Neural crest cell (in vitro differentiated cells): ENCODE measurements around the gene LRRC58. TPM values are rescaled to one million over a fixed set of nuclear protein-coding genes. Genes with fewer than 3 reads are reported as not detected.
"Not testable (repeated sequence)": the region's sequence is repeated elsewhere in the genome, so short reads cannot be mapped to it uniquely, and the experiment has no call there.

Source experiments
- DNase-seq: peaks from one replicate; pipeline ENCODE4 v3.0.0; 2021; ENCODE audit warnings: low read depth, mixed read lengths, low spot score
- H3K27ac Mint-ChIP-seq: one replicate; pipeline ENCODE4 v1.8.0; 2021; ENCODE audit warnings: mild to moderate bottlenecking, mixed read lengths; ENCODE audit not compliant: unreplicated experiment
- H3K27me3 Mint-ChIP-seq: 2 replicates; pipeline ENCODE4 v1.8.0; 2021; ENCODE audit warnings: low read depth, mild to moderate bottlenecking, mixed read lengths
- H3K36me3 Mint-ChIP-seq: 2 replicates; pipeline ENCODE4 v1.8.0; 2021; ENCODE audit warnings: low read depth, mild to moderate bottlenecking, mixed read lengths
- H3K4me1 Mint-ChIP-seq: 2 replicates; pipeline ENCODE4 v1.8.0; 2021; ENCODE audit warnings: mixed read lengths
- H3K4me3 Mint-ChIP-seq: one replicate; pipeline ENCODE4 v1.8.0; 2021; ENCODE audit warnings: mild to moderate bottlenecking, mixed read lengths
- H3K9me3 Mint-ChIP-seq: 2 replicates; pipeline ENCODE4 v1.8.0; 2021; ENCODE audit warnings: mixed read lengths
- total RNA-seq: library from RNA; stranded (reverse); gene quantifications from 2 replicates; pipeline ENCODE4 v1.2.1, GENCODE V29; 2021
- TF ChIP-seq, protein P1 (sequence below): fragments of 200-600 bp; sonication (generic); conservative IDR thresholded peaks from 2 replicates; pipeline ENCODE4 v1.5.0; 2021; ENCODE audit warnings: antibody characterized with exemption, mild to moderate bottlenecking

Gene LRRC58
- total RNA-seq, 1 donor from 2014 or later: 25.6 TPM

DNA sequence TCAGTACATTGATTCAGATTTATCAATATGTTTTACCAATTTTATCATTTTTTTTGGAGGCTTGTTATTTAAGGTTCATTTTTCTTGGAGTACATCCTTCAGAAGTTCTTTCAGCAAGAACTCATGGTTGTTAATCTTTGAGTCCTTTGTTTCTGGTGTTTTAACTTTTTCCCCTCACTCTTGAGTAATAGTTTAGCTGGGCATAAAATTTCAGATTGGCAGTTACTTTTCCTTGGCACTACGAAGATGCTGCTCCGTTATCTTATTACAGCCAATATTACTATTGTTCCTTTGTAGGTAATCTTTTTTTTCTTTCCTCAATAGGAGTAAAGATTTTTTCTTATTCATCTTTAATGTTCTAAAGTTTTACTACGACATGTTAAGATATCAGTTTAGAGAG is 9.8 kb downstream of the LRRC58 start:
- no peak overlapping the region for H3K27ac Mint-ChIP-seq
- H3K9me3 Mint-ChIP-seq: peaks cover 14% of the 10 kb centered on the region
- peaks cover 36% of the 10 kb centered on the region for H3K36me3 Mint-ChIP-seq
- no peak for DNase-seq
- H3K4me3 Mint-ChIP-seq: no peak overlapping the region
- H3K4me1 Mint-ChIP-seq: peaks cover 4% of the 10 kb centered on the region
- TF ChIP-seq, protein P1, sequence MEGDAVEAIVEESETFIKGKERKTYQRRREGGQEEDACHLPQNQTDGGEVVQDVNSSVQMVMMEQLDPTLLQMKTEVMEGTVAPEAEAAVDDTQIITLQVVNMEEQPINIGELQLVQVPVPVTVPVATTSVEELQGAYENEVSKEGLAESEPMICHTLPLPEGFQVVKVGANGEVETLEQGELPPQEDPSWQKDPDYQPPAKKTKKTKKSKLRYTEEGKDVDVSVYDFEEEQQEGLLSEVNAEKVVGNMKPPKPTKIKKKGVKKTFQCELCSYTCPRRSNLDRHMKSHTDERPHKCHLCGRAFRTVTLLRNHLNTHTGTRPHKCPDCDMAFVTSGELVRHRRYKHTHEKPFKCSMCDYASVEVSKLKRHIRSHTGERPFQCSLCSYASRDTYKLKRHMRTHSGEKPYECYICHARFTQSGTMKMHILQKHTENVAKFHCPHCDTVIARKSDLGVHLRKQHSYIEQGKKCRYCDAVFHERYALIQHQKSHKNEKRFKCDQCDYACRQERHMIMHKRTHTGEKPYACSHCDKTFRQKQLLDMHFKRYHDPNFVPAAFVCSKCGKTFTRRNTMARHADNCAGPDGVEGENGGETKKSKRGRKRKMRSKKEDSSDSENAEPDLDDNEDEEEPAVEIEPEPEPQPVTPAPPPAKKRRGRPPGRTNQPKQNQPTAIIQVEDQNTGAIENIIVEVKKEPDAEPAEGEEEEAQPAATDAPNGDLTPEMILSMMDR: no peak
- no peaks in the 10 kb centered on the region for H3K27me3 Mint-ChIP-seq

DNA sequence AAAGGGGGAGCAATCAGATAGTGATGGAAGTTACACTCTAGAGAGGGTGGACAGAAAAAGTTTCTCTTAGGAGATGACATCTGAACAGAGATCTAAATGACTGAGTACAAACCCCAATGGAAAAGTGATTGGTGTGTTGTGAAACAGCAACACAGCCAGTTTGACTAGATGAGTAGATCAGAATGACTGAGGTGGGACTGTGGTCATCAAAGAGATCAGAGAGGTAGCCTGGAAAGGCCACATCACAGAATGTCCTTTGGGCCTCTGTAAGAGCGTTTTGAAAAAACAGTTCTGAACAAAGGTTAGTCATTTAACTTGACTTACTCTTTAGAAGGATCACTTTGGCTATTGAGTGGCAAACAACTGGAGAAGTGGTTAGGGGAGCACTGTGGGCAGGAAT is 10.6 kb downstream of the LRRC58 start:
- H3K9me3 Mint-ChIP-seq: peaks cover 14% of the 10 kb centered on the region
- no peak overlapping the region for H3K4me3 Mint-ChIP-seq
- TF ChIP-seq, protein P1: no peak

DNA sequence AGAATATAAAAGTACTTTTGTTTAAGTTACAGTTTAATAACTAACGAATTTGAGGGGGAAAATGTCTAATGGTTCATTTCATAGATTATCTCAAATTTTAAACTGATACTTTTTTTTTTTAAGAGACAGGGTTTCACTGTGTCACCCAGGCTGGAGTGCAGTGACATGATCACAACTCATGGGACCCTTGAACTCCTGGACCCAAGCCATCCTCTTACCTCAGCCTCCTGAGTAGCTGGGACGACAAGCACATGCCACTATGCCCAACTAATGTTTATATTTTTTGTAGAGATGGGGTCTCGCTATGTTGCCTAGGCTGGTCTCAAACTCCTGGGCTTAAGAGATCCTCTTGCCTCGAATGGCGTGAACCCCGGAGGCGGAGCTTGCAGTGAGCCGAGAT is 16.5 kb downstream of the LRRC58 start:
- H3K9me3 Mint-ChIP-seq: no peaks in the 10 kb centered on the region
- TF ChIP-seq, protein P1: no peak
- no peaks in the 10 kb centered on the region for H3K27me3 Mint-ChIP-seq
- H3K4me3 Mint-ChIP-seq: no peak overlapping the region
- no peak for DNase-seq
- H3K36me3 Mint-ChIP-seq: peaks cover 15% of the 10 kb centered on the region
- no peak overlapping the region for H3K27ac Mint-ChIP-seq
- H3K4me1 Mint-ChIP-seq: no peaks in the 10 kb centered on the region

More for the DNA sequence above, 10.6 kb downstream of the LRRC58 start:
- H3K27ac Mint-ChIP-seq: no peak overlapping the region
- H3K36me3 Mint-ChIP-seq: peaks cover 40% of the 10 kb centered on the region
- no peak for DNase-seq
- peaks cover 4% of the 10 kb centered on the region for H3K4me1 Mint-ChIP-seq
- no peaks in the 10 kb centered on the region for H3K27me3 Mint-ChIP-seq

DNA sequence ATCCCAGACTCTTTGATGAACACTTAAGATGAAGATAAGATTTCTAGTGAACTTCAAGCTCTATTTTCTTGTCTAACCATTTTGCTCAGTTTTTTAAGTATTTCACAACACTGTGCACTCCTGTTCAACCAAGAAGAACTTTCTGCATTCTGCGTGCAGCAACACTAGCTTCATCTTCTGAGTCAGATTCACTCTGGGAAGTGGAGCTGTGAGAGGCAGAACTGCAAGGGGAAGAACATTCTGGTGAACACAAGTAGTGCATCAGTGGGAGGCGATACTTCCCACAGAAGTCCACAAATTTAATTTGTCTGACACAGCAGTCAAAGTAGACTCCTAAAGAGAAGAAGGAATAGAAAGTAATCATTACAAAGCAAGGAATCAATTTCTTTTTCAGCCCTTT is 18.1 kb downstream of the LRRC58 start:
- Mint-ChIP-seq H3K4me1 (no peaks in the 10 kb centered on the region), H3K27me3 (no peaks in the 10 kb centered on the region), H3K9me3 (no peaks in the 10 kb centered on the region), H3K36me3 (peaks cover 19% of the 10 kb centered on the region), H3K4me3 (no peak overlapping the region), H3K27ac (no peak overlapping the region)
- TF ChIP-seq, protein P1: no peak
- DNase-seq: no peak

DNA sequence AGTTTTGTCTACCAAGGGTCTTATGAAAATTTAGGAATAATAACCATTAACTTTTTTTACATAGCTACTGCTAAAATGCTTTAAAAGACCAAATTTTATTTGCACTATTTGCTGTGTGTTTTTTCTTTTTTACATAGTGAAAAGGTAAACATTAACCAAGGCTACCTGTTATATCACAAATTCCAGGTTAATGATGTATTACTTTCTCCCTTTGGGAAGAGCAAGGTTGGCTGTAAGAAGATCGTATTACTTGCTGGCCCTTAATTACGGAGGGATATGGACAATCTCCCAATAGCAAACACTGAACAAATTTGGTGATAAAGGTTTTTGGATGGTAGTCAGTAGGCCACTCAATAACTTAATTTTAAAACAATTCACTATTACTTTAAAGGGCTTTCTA is 22.4 kb downstream of the LRRC58 start:
- TF ChIP-seq, protein P1: no peak
- Mint-ChIP-seq H3K4me3 (no peak overlapping the region), H3K36me3 (peaks cover 18% of the 10 kb centered on the region), H3K9me3 (no peaks in the 10 kb centered on the region), H3K27ac (no peak overlapping the region), H3K4me1 (no peaks in the 10 kb centered on the region), H3K27me3 (no peaks in the 10 kb centered on the region)
- DNase-seq: no peak

DNA sequence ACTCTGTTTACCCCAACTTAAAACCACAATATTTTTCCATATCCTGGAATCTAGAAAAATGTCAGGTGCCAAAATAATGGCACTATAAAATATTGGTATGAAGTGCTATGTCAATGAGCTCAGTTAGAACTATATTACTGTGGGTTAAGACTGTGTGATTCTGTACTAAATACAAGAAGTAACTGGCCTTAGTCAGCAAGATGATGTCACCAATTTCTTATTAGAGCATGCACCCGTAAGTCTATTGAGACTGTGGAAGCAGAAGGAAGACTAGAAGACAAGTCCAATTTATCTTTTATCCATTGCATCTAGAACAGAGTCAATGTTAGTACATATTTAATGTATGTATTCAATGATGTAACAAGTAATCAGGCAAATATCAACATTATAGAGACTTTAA is 25.0 kb downstream of the LRRC58 start:
- Mint-ChIP-seq H3K27ac (no peak overlapping the region), H3K9me3 (peaks cover 6% of the 10 kb centered on the region), H3K4me3 (no peak overlapping the region), H3K36me3 (peaks cover 31% of the 10 kb centered on the region), H3K27me3 (no peaks in the 10 kb centered on the region), H3K4me1 (no peaks in the 10 kb centered on the region)
- TF ChIP-seq, protein P1: no peak
- DNase-seq: no peak

DNA sequence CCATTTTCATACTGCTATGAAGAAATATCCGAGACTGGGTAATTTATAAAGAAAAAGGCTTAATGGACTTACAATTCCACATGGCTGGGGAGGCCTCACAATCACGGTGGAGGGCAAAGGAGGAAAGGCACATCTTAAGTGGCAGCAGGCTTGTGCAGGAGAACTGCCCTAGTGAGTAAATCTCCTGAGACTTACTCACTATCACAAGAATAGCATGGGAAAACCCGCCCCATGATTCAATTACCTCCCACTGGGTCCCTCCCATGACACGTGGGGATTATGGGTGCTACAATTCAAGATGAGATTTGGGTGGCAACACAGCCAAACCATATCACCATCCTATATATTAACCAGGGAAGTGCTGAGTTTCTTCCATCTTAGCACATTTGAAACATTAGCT is 25.4 kb downstream of the LRRC58 start:
- not testable (repeated sequence) for DNase-seq, H3K4me1 Mint-ChIP-seq, H3K9me3 Mint-ChIP-seq, H3K27ac Mint-ChIP-seq, H3K4me3 Mint-ChIP-seq, H3K27me3 Mint-ChIP-seq
- H3K36me3 Mint-ChIP-seq: peaks cover 36% of the 10 kb centered on the region
